Inflammatory macrophage treated with lipopolysaccharide for 4 hours (primary cell): ENCODE measurements around the gene HSPBP1.

Source experiments
- DNase-seq: peaks from one replicate; pipeline ENCODE4 v3.0.0-alpha.2; 2020

HSPBP1 gene

GRCh38 chr19:55252760-55253663 lies 26.9 kb downstream of the HSPBP1 start:
- DNase-seq, result no peak

- DNase-seq, result no peak
These were observed 28.4 kb downstream of the HSPBP1 start for GRCh38 chr19:55251341-55252081.

GRCh38 chr19:55250262-55251036 lies 29.5 kb downstream of the HSPBP1 start:
- DNase-seq, result no peak

GRCh38 chr19:55249841-55250240 lies 30.1 kb downstream of the HSPBP1 start:
- no peak for DNase-seq

GRCh38 chr19:55248704-55249103 lies 31.2 kb downstream of the HSPBP1 start:
- DNase-seq, result no peak

- no peak for DNase-seq
These were observed 31.7 kb downstream of the HSPBP1 start for GRCh38 chr19:55248166-55248675.

DNA sequence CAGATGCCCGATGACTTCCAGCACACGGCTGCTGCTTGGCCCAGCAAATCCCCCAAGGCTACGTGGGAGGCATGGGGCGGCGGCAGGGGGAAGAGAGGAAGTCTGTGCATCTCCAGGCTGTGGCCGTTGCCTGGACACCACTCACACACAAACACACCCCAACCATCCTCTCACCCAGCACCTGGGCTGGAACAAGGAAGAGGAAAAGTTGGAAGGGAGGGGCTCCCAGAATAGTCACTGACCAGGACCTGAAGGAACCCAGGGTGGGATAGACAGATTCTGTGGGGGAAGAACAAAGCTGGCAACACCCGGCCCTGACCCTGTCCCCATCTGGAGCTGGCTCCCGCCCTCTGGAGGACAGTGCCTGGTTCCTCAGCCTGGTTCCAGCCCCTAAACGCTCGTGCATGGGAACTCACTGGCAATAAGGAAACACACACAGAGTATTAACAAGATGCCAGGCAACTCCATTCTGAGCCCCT lies 32.2 kb downstream of the HSPBP1 start:
- peak; percentile 49 for DNase-seq

DNA sequence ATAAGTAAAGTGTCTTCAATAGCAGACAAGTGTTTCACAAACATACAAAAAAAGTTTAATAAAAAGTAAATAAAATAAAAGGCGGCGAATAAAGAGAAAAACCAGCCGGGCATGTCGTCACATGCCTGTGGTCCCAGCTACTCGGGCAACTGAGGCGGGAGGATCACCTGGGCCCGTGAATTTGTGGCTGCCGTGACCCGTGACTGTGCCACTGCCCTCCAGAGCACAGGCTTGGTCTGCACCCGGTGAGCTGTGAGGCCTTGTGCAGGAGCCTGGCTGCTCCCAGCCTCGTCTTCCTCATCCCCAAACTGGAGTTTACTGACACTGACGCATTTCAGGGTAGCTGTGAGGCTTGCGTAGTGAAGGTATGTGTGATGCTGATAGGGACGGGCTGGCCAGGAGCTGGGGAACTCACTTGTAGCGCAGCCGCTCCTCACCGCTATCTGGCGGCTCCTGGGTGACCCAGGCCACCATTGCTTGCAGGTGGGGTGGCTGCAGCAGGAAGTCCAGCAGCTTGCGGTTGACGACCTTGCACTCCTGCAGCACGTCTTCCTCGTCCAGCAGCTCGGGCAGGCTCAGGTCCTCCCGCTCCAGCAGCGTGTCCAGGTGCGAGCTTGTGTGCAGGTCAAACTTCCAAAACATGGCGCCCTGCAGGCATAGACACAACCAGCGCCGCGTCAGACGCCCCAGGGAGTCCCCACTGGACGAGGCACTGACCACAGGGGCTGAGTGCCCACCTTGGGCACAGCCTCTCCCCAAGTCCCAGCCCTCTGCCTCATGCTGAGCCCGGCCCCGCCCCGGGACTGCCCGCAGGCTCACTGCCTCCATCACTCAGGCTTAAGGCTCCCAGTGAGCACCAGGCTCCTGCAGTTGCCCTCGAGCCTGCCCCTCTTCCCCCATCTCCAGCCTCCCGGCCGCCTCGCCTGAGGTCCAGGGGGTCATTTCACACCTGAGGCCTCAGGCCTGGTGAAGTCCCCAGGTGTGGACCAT lies 33.2 kb downstream of the HSPBP1 start:
- DNase-seq, result no peak

GRCh38 chr19:55245236-55245904 lies 34.5 kb downstream of the HSPBP1 start:
- no peak for DNase-seq

GRCh38 chr19:55244004-55244680 lies 35.8 kb downstream of the HSPBP1 start:
- DNase-seq, result no peak

DNA sequence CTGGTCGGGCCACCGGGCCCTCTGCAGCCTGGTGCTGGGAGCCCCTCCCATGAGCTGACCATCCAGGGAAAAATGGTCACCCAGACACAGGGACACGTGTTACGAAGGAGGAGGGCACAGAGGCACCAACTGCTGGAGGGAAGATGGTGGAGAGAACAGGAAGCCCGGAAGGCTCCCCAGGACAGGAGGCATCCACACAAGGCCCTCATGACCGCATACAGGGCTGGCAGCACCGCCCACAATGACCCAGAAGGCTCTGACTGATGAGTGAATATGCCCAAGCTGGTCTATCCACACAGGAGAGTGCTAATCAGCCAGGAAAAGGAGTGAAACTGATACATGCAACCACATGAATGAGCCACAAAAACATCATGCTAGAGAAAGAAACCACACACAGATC lies 37.4 kb downstream of the HSPBP1 start:
- no peak for DNase-seq

GRCh38 chr19:55241935-55242464 lies 37.9 kb downstream of the HSPBP1 start:
- no peak for DNase-seq

DNA sequence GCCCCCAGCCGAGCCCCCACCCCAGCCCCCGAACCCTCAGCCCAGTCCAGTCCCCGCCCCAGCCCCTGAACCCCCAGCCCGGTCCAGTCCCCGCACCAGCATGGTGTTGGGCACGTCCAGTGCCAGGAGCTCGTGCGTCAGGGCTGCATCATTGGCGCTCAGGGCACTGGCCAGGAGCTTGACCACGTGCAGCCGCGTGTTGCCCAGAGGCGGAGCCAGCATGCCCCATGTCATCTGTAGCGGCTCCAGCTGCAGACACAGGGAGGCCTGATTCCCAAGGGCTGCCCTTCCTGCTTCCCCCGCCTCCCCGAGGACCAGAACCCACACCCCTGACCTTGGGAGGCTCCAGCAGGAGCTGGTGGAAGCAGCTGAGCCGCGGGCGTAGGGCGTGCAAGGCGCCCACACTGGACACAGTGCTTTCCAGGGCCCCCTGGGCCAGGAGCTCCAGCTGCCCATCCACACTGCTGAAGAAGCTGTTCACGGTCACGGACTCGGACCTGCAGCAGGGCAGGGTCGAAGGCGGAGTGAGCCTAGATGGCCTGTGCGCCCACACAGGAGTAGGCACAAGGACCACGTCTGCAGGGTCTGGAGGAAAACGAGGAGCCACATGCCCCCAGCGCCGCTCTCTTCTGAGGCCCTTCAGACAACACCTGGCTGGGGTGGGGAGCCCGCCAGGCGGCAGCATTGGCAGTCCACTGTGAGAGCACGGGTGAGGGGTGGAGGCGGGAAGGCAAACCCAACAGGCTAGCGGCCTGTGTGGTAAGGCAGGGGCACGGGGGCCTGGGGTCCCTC lies 38.6 kb downstream of the HSPBP1 start:
- no peak for DNase-seq

GRCh38 chr19:55240713-55241020 lies 39.2 kb downstream of the HSPBP1 start:
- DNase-seq, result no peak

- no peak for DNase-seq
These were observed 40.9 kb downstream of the HSPBP1 start for GRCh38 chr19:55239004-55239403.

DNA sequence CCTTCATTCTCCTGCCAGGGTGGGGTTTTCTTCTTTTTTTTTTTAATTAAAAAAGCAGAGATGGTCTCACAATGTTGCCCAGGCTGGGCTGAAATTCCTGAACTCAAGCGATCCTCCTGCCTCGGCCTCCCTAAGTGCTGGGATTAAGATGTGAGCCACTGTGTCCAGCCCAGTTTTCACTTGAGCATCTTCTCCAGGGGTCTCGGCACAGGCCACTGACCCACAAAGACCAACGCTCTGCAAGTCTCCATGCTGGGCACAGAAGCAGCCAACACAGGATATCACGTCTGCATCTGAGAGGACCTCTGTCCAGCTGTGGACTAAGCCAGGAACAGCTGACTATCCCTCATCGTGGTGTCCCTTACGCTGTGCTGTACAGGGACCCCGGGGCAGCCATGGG lies 41.9 kb downstream of the HSPBP1 start:
- DNase-seq, result no peak

DNA sequence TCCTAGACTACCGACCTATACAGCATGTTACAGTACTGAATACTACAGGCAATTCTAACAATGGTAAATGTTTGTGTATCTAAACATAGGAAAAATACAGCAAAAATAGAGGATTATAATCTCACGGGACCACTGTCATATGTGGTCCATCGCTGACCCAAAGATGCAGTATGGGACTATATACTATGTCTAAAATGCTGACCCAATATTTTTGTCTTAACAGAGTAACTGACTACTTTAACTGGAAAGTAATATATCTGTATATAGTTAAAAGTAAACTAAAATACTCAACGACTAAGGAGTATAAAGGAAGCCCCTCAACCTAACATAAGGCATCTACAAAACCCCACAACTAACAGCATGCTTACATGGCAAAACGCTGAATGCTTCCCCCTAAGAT lies 46.9 kb downstream of the HSPBP1 start:
- no peak for DNase-seq

- no peak for DNase-seq
These were observed 47.7 kb downstream of the HSPBP1 start for GRCh38 chr19:55232286-55232602.

DNA sequence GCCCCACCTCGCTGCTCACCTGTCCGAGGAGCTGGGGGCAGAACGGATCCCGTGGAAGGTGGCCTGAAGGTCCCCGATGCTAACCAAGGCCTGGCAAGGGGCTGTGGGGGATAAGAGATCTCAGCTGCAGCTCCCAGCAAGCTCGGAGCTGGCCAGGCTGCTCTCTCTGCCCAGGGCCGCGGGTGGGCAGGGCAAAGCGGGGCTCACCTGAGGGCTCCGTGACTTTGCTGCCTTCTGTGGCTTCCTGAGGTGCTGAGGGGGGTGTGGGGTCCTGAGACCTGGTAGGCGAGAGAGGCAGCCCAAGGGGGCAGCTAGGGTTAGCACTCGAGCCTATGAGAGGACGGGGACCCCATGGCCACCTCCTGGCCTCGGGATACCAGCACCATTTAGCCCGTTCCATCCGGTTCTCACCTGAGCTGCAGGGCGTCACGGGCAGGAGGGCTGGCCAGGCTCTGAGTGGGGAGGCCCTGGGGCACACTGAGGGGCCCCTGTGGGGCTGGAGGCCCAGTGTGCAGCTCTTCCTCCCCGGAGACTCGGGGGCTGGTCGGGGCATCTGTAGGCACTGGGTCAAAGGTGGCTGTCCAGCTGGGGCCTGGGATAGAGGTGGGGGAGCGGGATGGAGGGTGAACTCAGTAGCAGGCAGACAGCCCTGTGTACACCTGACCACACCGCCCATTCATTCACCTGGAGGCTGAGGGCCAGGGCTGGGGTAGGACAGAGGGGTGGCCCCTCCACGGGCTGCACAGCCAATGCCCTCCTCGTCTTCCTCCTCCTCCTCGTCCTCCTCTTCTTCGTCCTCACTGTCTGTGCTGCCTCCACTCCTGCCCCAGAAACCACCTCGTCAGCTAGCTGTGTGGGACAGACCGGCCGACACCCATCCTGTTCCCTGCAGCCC lies 48.3 kb downstream of the HSPBP1 start:
- DNase-seq, result no peak
